ENCODE results near the gene MRPS30.

DNA sequence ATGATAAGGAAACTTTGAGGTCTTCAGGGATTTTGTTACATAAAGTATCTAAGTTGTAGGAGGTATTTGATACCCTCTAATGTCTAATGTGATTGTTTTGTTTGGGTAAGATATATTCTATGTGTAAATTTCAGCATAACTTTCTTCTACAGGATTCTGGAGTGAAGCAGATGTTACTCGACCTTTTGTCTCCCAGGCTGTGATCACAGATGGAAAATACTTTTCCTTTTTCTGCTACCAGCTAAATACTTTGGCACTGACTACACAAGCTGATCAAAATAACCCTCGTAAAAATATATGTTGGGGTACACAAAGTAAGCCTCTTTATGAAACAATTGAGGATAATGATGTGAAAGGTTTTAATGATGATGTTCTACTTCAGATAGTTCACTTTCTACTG, 6.0 kb downstream of the MRPS30 start:
- TF ChIP-seq, protein P1, sequence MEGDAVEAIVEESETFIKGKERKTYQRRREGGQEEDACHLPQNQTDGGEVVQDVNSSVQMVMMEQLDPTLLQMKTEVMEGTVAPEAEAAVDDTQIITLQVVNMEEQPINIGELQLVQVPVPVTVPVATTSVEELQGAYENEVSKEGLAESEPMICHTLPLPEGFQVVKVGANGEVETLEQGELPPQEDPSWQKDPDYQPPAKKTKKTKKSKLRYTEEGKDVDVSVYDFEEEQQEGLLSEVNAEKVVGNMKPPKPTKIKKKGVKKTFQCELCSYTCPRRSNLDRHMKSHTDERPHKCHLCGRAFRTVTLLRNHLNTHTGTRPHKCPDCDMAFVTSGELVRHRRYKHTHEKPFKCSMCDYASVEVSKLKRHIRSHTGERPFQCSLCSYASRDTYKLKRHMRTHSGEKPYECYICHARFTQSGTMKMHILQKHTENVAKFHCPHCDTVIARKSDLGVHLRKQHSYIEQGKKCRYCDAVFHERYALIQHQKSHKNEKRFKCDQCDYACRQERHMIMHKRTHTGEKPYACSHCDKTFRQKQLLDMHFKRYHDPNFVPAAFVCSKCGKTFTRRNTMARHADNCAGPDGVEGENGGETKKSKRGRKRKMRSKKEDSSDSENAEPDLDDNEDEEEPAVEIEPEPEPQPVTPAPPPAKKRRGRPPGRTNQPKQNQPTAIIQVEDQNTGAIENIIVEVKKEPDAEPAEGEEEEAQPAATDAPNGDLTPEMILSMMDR (IDR thresholded peaks at IDR 0.05; ENCODE audit: insufficient read depth, low read depth, low read length) = no peak
- no peak for TF ChIP-seq EZH2 (IDR thresholded peaks at IDR 0.05; ENCODE audit: insufficient read depth, low read length)

Data from astrocyte (in vitro differentiated cells and primary cell).